ENCODE results near the gene DGKZ. TPM values are rescaled to one million over a fixed set of nuclear protein-coding genes. Genes with fewer than 3 reads are reported as not detected.

Gene DGKZ
- total RNA-seq, 4 donors from 2014 or later, result 38.5 to 53.1 (median 45.7) TPM

DNA sequence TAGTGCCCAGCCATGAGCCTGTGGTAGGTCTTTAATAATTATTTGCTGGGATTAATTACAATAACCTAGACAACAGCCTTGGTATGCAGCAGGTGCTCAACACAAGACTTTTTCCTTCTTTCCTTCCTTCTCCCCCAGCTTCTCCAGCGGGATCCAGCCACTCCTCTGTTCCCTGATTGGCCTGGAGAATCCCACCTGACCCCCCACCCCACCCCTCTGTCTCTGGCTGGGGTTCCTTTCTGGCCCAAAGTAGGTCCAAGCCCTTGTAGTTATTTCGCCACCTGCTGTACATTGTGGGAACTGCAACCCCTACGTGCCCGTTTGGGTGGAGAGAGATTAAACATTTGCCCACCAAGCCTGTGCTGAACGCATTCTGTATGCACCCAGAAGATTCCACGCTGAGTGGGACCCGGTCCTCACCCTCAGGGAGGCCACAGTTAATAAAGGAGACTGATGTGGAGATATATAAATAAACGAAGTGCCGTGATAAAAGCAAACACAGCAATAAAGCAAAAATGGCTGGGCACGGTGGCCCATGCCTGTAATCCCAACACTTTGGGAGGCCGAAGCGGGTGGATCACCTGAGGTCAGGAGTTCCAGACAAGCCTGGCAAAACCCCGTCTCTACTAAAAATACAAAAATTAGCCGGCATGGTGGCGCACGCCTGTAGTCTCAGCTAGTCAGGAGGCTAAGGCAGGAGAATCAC is 32.1 kb upstream of the DGKZ start:
- no peaks in the 10 kb centered on the region for H3K27me3 ChIP-seq
- H3K27ac ChIP-seq, result no peak overlapping the region
- peaks cover 0 to 11% (median 0%) of the 10 kb centered on the region in 3 donors for H3K4me1 ChIP-seq
- TF ChIP-seq POLR2A (IDR thresholded peaks at IDR 0.05), result no peak
- TF ChIP-seq, protein P1, sequence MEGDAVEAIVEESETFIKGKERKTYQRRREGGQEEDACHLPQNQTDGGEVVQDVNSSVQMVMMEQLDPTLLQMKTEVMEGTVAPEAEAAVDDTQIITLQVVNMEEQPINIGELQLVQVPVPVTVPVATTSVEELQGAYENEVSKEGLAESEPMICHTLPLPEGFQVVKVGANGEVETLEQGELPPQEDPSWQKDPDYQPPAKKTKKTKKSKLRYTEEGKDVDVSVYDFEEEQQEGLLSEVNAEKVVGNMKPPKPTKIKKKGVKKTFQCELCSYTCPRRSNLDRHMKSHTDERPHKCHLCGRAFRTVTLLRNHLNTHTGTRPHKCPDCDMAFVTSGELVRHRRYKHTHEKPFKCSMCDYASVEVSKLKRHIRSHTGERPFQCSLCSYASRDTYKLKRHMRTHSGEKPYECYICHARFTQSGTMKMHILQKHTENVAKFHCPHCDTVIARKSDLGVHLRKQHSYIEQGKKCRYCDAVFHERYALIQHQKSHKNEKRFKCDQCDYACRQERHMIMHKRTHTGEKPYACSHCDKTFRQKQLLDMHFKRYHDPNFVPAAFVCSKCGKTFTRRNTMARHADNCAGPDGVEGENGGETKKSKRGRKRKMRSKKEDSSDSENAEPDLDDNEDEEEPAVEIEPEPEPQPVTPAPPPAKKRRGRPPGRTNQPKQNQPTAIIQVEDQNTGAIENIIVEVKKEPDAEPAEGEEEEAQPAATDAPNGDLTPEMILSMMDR (IDR thresholded peaks at IDR 0.05), result peak; percentile 86 to 94 (median 88)
- 28 to 43% methylated on average over 14 to 16 of the region's 16 CpGs for WGBS, 2 donors
- H3K36me3 ChIP-seq, result no peaks in the 10 kb centered on the region
- H3K9me3 ChIP-seq, result no peaks in the 10 kb centered on the region
- no peak overlapping the region for H3K4me3 ChIP-seq
- intact Hi-C loops (cut with DNase I), result no loop called here
- no peak for DNase-seq

- TF ChIP-seq, protein P1 (IDR thresholded peaks at IDR 0.05), result no peak
- TF ChIP-seq POLR2A (IDR thresholded peaks at IDR 0.05), result no peak
- Histone ChIP-seq H3K36me3 (no peaks in the 10 kb centered on the region), H3K27ac (no peak overlapping the region), H3K27me3 (no peaks in the 10 kb centered on the region), H3K9me3 (no peaks in the 10 kb centered on the region), H3K4me1 (peaks cover 0 to 11% (median 0%) of the 10 kb centered on the region in 3 donors), H3K4me3 (no peak overlapping the region)
- DNase-seq, result no peak
- 77 to 95% methylated on average over 3 to 6 of the region's 12 CpGs for WGBS, 2 donors
- intact Hi-C loops (cut with DNase I), result no loop called here
Measured at GRCh38 chr11:46315783-46316563, 31.3 kb upstream of the DGKZ start.

- Histone ChIP-seq H3K36me3 (no peaks in the 10 kb centered on the region), H3K4me3 (no peak overlapping the region), H3K4me1 (peaks cover 0 to 11% (median 0%) of the 10 kb centered on the region in 3 donors), H3K9me3 (no peaks in the 10 kb centered on the region), H3K27me3 (no peaks in the 10 kb centered on the region), H3K27ac (peak overlapping the region in 2 of 4 donors; percentile 44 to 55)
- DNase-seq, result no peak
- TF ChIP-seq, protein P1 (IDR thresholded peaks at IDR 0.05), result no peak
- no peak for TF ChIP-seq POLR2A (IDR thresholded peaks at IDR 0.05)
- intact Hi-C loops (cut with DNase I), result no loop called here
- 87 to 93% methylated on average over 3 to 5 of the region's 5 CpGs for WGBS, 2 donors
Measured at GRCh38 chr11:46319074-46319453, 28.2 kb upstream of the DGKZ start.

- Histone ChIP-seq H3K9me3 (no peaks in the 10 kb centered on the region), H3K36me3 (no peaks in the 10 kb centered on the region), H3K4me3 (no peak overlapping the region), H3K27me3 (no peaks in the 10 kb centered on the region), H3K4me1 (peaks cover 0 to 5% (median 0%) of the 10 kb centered on the region in 3 donors), H3K27ac (no peak overlapping the region)
- intact Hi-C loops (cut with DNase I), result no loop called here
- WGBS, 2 donors, result 62 to 64% methylated on average over 1 to 2 of the region's 2 CpGs
- TF ChIP-seq POLR2A (IDR thresholded peaks at IDR 0.05), result no peak
- TF ChIP-seq, protein P1 (IDR thresholded peaks at IDR 0.05), result no peak
- DNase-seq, result no peak
Measured at GRCh38 chr11:46321757-46322156, 25.5 kb upstream of the DGKZ start.

DNA sequence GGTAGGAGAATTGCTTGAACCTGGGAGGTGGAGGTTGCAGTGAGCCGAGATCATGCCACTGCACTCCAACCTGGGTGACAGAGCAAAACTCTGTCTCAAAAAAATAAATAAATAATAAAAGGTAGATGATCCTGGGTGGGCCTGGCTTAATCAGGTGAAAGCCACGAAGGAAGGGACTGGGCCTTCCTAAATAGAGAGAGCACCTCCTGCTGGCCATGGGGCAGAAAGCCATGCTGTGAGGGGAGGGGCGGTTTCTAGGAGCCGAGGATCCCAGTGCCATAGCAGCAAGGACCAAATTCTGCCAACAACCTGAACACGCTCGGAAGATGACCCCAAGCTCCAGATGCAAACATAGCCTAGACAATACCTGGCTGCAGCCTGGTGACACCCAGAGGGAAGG is 24.5 kb upstream of the DGKZ start:
- Histone ChIP-seq H3K4me3 (no peak overlapping the region), H3K27me3 (peaks cover 0 to 4% (median 0%) of the 10 kb centered on the region in 4 donors), H3K27ac (no peak overlapping the region), H3K9me3 (no peaks in the 10 kb centered on the region), H3K4me1 (peaks cover 0 to 7% (median 0%) of the 10 kb centered on the region in 3 donors), H3K36me3 (no peaks in the 10 kb centered on the region)
- WGBS, 2 donors, result 74 to 88% methylated on average over 6 of the region's 6 CpGs
- DNase-seq, result no peak
- TF ChIP-seq, protein P1 (IDR thresholded peaks at IDR 0.05), result no peak
- TF ChIP-seq POLR2A (IDR thresholded peaks at IDR 0.05), result no peak
- intact Hi-C loops (cut with DNase I), result no loop called here
